Activated naive CD4-positive, alpha-beta T cell treated with anti-CD3 and anti-CD28 coated beads, Interleukin-2, amount 50 U/mL, for 72 hours (primary cell): Measurements from ENCODE around the gene KCNQ1. TPM values are rescaled to one million over a fixed set of nuclear protein-coding genes. Genes with fewer than 3 reads are reported as not detected.

ENCODE experiments used
- ATAC-seq, 2 donors: fragments of 150-1000 bp; cut with Tn5 transposase; 2 replicates each; pipeline ENCODE4 v1.10.0; 2021; ENCODE audit warnings: mild to moderate bottlenecking in 2 of 2, moderate library complexity in 2 of 2
- DNase-seq, 2 donors: peaks; one replicate each; pipeline ENCODE4 v3.0.0; 2021 to 2022; ENCODE audit warnings: low spot score in 2 of 2
- H3K27ac Mint-ChIP-seq, 2 donors: one replicate each; pipeline ENCODE4 v1.8.0; 2022; ENCODE audit warnings: mild to moderate bottlenecking in 2 of 2, mixed read lengths in 2 of 2
- H3K36me3 Mint-ChIP-seq, 2 donors: one replicate each; pipeline ENCODE4 v1.8.0; 2022; ENCODE audit warnings: mixed read lengths in 2 of 2
- H3K9me3 Mint-ChIP-seq, 2 donors: one replicate each; pipeline ENCODE4 v1.8.0; 2022; ENCODE audit warnings: mixed read lengths in 2 of 2
- total RNA-seq, 2 donors: library from RNA; stranded (reverse); gene quantifications; one replicate each; pipeline ENCODE4 v1.2.3, GENCODE V29; 2022

The KCNQ1 gene
- total RNA-seq, 2 donors from 2014 or later, result 12.2 to 19.3 TPM

DNA sequence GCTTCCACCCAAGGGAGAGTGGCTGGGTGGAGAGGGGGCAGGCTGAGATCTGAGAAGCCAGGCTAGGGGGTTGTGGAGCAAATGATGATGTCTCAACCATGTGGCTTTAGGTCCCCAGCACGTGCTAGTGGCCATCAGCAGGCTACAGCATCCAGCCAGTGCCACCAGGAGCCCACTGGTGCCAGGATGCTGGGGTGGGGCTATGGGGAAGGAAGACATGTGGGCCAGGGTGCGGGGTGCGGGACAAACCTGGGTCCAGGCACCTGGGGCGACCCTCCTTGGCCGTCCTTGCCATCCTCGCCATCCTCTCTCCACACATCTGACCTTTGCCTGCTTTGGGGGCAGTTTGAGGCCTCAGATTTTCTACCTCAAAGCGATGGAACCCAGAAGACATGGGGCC, 104.3 kb downstream of the KCNQ1 start:
- Mint-ChIP-seq H3K36me3 (no peaks in the 10 kb centered on the region), H3K27ac (no peak overlapping the region), H3K9me3 (no peaks in the 10 kb centered on the region)
- no peak for ATAC-seq
- DNase-seq, result peak in 1 of 2 donors; percentile 49

DNA sequence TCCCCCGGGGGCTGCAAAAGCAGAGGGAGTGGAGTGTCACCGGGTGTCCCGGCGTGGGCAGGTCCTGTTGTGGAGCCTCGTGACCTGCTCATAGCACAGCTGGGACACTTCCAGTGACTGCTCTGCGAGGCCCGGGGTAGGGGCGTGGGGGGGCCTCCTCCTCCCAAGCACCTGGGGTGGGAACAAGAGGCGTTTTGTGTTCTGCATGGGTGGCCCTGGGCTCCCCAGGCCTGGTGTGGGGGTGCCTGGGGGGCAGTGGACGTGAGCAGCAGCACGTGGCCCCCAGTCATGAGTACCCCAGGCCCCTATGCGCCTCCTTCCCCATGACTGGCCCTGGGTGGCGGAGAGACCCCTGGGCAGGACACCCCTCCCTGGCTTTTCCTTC, 104.7 kb downstream of the KCNQ1 start:
- no peak for ATAC-seq

GRCh38 chr11:2549876-2550605, 105.2 kb downstream of the KCNQ1 start:
- Mint-ChIP-seq H3K9me3 (no peaks in the 10 kb centered on the region), H3K36me3 (no peaks in the 10 kb centered on the region), H3K27ac (no peak overlapping the region)
- ATAC-seq (no peak), DNase-seq (no peak)

More for the DNA sequence above, 104.7 kb downstream of the KCNQ1 start:
- no peak for DNase-seq
- Mint-ChIP-seq H3K27ac (no peak overlapping the region), H3K9me3 (no peaks in the 10 kb centered on the region), H3K36me3 (no peaks in the 10 kb centered on the region)

DNA sequence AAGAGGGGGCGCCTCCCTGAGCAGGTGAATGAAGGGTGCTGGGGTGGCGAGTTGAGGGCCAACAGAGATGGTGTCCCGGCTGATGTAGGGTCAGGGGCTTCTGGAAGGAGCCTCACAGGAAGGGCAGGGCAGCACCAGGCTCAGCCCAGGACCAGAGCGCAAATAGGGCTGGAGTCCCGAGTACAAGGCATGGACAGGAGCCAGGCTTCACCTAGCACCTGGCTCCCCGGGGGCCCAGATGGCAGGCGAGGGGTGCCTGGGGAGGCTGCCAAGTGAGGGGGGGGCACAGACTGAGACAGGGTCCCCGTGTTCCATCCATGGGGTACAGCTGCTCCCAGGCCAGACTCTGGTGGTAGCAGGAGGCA, 105.8 kb downstream of the KCNQ1 start:
- DNase-seq (no peak), ATAC-seq (no peak)
- no peaks in the 10 kb centered on the region for H3K9me3 Mint-ChIP-seq
- no peaks in the 10 kb centered on the region for H3K36me3 Mint-ChIP-seq
- H3K27ac Mint-ChIP-seq, result no peak overlapping the region

DNA sequence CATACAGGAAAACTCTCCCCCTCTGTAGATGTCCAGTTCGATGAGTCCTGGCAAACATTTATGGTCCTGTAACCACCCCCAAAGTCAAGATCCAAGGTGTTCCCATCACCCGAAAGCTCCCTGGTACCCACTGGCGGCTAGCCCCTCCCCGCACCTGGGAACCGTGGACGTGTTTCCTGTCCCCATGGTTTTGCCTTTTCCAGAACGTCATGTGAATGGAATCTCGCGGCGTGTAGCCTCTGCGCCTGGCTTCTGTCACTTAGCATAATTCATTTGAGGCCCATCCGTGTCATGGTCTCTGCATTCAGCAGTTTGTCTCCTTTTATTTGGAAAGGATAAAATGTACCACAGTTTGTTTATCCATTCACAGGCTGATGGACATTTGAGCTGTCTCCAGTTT, 106.3 kb downstream of the KCNQ1 start:
- ATAC-seq (no peak), DNase-seq (no peak)
- no peaks in the 10 kb centered on the region for H3K36me3 Mint-ChIP-seq
- H3K27ac Mint-ChIP-seq, result no peak overlapping the region
- no peaks in the 10 kb centered on the region for H3K9me3 Mint-ChIP-seq

- Mint-ChIP-seq H3K9me3 (no peaks in the 10 kb centered on the region), H3K27ac (no peak overlapping the region), H3K36me3 (no peaks in the 10 kb centered on the region)
- ATAC-seq (no peak), DNase-seq (no peak)
Observed at GRCh38 chr11:2552210-2552609, 107.4 kb downstream of the KCNQ1 start.

- no peak for DNase-seq
- H3K36me3 Mint-ChIP-seq, result no peaks in the 10 kb centered on the region
- H3K27ac Mint-ChIP-seq, result no peak overlapping the region
- H3K9me3 Mint-ChIP-seq, result no peaks in the 10 kb centered on the region
- no peak for ATAC-seq
Observed at GRCh38 chr11:2553198-2553597, 108.4 kb downstream of the KCNQ1 start.

GRCh38 chr11:2553886-2554285, 109.1 kb downstream of the KCNQ1 start:
- Mint-ChIP-seq H3K27ac (no peak overlapping the region), H3K36me3 (no peaks in the 10 kb centered on the region), H3K9me3 (no peaks in the 10 kb centered on the region)
- no peak for DNase-seq
- ATAC-seq, result no peak

DNA sequence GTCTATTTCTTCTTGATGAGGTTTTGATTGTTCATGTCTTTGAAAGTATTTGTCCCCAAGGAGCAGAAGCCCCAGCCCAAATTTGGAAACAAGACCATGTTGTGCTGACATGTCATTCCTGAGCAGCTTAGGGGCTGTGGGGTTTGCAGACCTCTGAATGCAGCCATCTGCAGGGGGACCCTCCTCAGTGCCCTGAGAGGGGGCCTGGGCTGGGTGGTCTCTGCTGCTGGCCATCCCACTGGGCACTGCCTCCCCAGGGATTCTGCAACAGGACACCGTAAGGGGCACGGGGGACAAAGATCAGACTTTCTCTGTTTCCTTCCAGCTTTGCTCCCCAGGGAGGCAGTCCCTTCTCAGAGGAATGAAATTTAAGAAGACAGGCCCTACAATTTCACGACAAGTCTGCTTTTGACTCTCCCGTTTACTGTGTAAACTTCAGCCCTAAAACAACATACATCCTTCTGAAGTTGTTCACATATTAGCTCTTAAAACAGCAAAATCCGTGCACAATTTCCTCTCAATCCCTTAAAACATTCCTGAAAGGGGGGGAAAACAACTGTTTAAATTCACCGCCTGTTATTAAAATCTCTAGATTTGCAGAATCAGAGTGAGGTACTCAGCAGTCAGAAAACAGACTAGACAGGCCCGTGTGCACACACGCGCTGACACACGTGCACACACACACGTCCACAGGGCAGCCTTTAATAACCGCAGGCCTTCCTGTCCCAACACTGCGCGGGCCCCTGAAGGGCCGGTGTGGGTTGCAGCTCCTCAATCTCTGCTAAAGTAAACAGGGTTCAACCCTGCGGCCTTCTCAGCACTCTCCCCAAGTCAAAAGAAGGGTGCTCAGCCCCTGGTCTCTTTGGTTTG, 109.8 kb downstream of the KCNQ1 start:
- H3K27ac Mint-ChIP-seq, result no peak overlapping the region
- no peaks in the 10 kb centered on the region for H3K36me3 Mint-ChIP-seq
- ATAC-seq (no peak), DNase-seq (no peak)
- H3K9me3 Mint-ChIP-seq, result no peaks in the 10 kb centered on the region

GRCh38 chr11:2555336-2555735, 110.5 kb downstream of the KCNQ1 start:
- Mint-ChIP-seq H3K27ac (no peak overlapping the region), H3K36me3 (no peaks in the 10 kb centered on the region), H3K9me3 (no peaks in the 10 kb centered on the region)
- no peak for ATAC-seq
- DNase-seq, result no peak

- no peak overlapping the region for H3K27ac Mint-ChIP-seq
- no peak for DNase-seq
- no peak for ATAC-seq
- H3K9me3 Mint-ChIP-seq, result no peaks in the 10 kb centered on the region
- no peaks in the 10 kb centered on the region for H3K36me3 Mint-ChIP-seq
Observed at GRCh38 chr11:2555891-2556290, 111.1 kb downstream of the KCNQ1 start.

DNA sequence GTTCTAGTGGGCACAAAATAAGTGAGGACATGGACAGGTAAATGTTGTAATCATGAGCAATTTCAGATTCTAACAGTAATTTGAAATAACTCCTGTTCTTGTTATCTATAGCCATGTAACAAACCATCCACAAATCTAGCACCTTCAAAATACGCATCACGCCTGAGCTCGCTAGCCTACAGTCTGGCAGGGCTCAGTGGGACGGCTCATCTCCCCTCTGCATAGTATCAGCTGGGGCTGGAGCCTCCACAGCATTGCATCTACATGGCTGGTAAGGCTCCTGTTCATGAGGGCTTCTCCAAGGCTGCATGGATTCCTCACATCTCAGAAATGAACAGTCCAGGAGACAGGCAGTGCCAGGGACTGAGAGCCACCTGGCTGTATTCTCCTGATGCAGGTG, 112.6 kb downstream of the KCNQ1 start:
- ATAC-seq (no peak), DNase-seq (no peak)
- Mint-ChIP-seq H3K9me3 (no peaks in the 10 kb centered on the region), H3K36me3 (no peaks in the 10 kb centered on the region), H3K27ac (no peak overlapping the region)

DNA sequence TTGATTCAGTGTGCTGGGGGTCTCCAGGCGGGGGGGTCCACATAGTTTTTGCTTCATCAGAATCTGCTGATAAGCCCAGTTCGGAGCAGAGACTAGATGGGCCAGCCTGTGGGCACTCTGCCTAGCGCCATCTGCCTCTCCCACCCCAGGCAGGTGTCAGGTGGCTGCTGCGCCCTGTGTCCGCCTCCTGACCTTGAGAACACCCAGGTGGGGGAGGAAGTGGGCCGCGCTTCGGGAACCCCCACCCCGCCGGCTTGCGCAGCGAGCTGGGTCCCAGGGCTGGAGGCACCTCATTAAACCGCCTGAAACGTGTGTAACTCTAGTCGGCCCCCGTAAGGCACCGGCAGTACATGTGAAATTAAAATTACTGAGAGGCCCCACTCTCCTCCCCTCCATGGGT, 113.6 kb downstream of the KCNQ1 start:
- Mint-ChIP-seq H3K9me3 (no peaks in the 10 kb centered on the region), H3K27ac (no peak overlapping the region), H3K36me3 (no peaks in the 10 kb centered on the region)
- ATAC-seq, result no peak
- DNase-seq, result no peak

DNA sequence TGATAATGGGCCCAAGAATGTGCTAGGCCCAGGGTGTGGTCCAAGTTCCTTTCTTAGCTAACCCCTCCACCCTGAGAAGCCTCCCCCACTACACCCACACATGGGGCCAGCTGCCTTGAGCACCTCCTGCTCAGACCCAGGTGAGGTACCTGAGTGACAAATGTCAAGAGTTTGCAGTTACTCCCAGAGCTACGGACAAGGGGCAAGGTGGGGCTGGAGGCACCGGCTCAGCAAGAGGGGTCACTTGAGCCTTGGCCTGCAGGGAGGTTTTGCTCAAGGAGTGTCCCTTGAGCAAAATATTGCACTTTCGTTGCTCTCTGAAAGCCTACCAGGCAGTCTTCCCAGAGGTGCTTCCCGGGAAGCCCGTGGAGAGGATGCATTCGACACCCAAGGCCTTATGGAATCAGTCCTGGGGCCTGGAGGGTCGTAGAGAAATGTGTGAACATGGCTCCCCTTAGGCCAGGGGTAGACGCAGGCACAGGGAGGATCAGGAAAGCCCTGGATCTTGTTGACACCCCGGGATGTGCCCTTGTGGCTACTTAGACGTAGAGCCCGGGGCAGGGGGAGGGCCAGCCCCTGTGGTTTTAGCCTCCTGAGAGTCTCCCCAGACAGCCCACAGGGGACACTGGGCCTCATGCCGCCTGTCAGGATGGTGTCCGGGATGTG, 114.2 kb downstream of the KCNQ1 start:
- ATAC-seq (no peak), DNase-seq (peak in 1 of 2 donors; percentile 50)
- H3K27ac Mint-ChIP-seq, result no peak overlapping the region
- H3K9me3 Mint-ChIP-seq, result no peaks in the 10 kb centered on the region
- no peaks in the 10 kb centered on the region for H3K36me3 Mint-ChIP-seq

- H3K27ac Mint-ChIP-seq, result no peak overlapping the region
- H3K9me3 Mint-ChIP-seq, result no peaks in the 10 kb centered on the region
- ATAC-seq (no peak), DNase-seq (peak in 1 of 2 donors; percentile 47)
- H3K36me3 Mint-ChIP-seq, result no peaks in the 10 kb centered on the region
Observed at GRCh38 chr11:2559527-2560311, 114.9 kb downstream of the KCNQ1 start.

- Mint-ChIP-seq H3K9me3 (no peaks in the 10 kb centered on the region), H3K27ac (no peak overlapping the region), H3K36me3 (no peaks in the 10 kb centered on the region)
- DNase-seq (peak in 1 of 2 donors; percentile 50), ATAC-seq (no peak)
Observed at GRCh38 chr11:2561696-2562581, 117.1 kb downstream of the KCNQ1 start.
